ENCODE results near the gene MEGF8. TPM values are rescaled to one million over a fixed set of nuclear protein-coding genes. Genes with fewer than 3 reads are reported as not detected.

The MEGF8 gene
- total RNA-seq, 4 donors from 2014 or later = 6.4 to 11.1 (median 10.3) TPM

DNA sequence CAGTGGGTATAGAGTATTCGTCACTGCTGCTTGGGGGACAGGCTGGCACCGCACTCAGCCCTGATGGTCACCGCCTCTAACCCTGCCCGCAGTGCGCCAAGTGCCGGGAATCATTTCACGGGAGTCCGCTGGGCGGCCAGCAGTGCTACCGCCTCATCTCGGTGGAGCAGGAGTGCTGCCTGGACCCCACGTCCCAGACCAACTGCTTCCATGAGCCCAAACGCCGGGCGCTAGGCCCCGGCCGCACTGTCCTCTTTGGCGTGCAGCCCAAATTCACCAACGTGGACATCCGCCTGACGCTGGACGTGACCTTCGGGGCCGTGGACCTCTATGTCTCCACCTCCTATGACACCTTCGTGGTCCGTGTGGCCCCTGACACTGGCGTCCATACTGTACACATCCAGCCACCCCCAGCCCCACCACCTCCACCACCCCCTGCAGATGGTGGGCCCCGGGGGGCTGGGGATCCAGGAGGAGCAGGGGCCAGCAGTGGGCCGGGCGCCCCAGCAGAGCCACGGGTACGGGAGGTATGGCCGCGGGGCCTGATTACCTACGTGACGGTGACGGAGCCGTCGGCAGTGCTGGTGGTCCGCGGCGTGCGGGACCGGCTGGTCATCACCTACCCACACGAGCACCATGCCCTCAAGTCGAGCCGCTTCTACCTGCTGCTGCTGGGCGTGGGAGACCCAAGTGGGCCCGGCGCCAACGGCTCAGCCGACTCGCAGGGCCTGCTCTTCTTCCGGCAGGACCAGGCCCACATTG lies 50.2 kb downstream of the MEGF8 start:
- Histone ChIP-seq H3K9me3 (no peaks in the 10 kb centered on the region), H3K27ac (no peak overlapping the region), H3K27me3 (no peaks in the 10 kb centered on the region), H3K4me3 (no peak overlapping the region), H3K4me1 (peaks cover 0 to 10% (median 0%) of the 10 kb centered on the region in 3 donors), H3K36me3 (peaks cover 0 to 53% (median 0%) of the 10 kb centered on the region in 3 donors)
- no peak for DNase-seq
- 79 to 93% methylated on average over 13 to 43 of the region's 54 CpGs for WGBS, 2 donors
- intact Hi-C loops (cut with DNase I) = no loop called here
- TF ChIP-seq, protein P1, sequence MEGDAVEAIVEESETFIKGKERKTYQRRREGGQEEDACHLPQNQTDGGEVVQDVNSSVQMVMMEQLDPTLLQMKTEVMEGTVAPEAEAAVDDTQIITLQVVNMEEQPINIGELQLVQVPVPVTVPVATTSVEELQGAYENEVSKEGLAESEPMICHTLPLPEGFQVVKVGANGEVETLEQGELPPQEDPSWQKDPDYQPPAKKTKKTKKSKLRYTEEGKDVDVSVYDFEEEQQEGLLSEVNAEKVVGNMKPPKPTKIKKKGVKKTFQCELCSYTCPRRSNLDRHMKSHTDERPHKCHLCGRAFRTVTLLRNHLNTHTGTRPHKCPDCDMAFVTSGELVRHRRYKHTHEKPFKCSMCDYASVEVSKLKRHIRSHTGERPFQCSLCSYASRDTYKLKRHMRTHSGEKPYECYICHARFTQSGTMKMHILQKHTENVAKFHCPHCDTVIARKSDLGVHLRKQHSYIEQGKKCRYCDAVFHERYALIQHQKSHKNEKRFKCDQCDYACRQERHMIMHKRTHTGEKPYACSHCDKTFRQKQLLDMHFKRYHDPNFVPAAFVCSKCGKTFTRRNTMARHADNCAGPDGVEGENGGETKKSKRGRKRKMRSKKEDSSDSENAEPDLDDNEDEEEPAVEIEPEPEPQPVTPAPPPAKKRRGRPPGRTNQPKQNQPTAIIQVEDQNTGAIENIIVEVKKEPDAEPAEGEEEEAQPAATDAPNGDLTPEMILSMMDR (IDR thresholded peaks at IDR 0.05) = no peak
- no peak for TF ChIP-seq POLR2A (IDR thresholded peaks at IDR 0.05)

DNA sequence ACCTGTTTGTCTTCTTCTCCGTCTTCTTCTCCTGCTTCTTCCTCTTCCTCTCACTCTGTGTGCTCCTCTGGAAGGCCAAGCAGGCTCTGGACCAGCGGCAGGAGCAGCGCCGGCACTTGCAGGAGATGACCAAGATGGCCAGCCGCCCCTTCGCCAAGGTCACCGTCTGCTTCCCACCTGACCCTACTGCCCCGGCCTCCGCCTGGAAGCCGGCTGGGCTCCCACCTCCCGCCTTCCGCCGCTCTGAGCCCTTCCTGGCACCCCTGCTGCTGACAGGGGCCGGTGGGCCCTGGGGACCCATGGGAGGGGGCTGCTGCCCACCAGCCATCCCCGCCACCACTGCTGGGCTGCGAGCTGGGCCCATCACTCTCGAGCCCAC lies 50.7 kb downstream of the MEGF8 start:
- peaks cover 0 to 50% (median 0%) of the 10 kb centered on the region in 3 donors for H3K36me3 ChIP-seq
- intact Hi-C loops (cut with DNase I) = no loop called here
- peaks cover 0 to 10% (median 0%) of the 10 kb centered on the region in 3 donors for H3K4me1 ChIP-seq
- TF ChIP-seq, protein P1 (IDR thresholded peaks at IDR 0.05) = no peak
- no peak for TF ChIP-seq POLR2A (IDR thresholded peaks at IDR 0.05)
- 81 to 89% methylated on average over 7 to 8 of the region's 17 CpGs for WGBS, 2 donors
- no peak for DNase-seq
- peaks cover 0 to 4% (median 0%) of the 10 kb centered on the region in 4 donors for H3K27me3 ChIP-seq
- no peak overlapping the region for H3K27ac ChIP-seq
- H3K4me3 ChIP-seq = no peak overlapping the region
- H3K9me3 ChIP-seq = no peaks in the 10 kb centered on the region

DNA sequence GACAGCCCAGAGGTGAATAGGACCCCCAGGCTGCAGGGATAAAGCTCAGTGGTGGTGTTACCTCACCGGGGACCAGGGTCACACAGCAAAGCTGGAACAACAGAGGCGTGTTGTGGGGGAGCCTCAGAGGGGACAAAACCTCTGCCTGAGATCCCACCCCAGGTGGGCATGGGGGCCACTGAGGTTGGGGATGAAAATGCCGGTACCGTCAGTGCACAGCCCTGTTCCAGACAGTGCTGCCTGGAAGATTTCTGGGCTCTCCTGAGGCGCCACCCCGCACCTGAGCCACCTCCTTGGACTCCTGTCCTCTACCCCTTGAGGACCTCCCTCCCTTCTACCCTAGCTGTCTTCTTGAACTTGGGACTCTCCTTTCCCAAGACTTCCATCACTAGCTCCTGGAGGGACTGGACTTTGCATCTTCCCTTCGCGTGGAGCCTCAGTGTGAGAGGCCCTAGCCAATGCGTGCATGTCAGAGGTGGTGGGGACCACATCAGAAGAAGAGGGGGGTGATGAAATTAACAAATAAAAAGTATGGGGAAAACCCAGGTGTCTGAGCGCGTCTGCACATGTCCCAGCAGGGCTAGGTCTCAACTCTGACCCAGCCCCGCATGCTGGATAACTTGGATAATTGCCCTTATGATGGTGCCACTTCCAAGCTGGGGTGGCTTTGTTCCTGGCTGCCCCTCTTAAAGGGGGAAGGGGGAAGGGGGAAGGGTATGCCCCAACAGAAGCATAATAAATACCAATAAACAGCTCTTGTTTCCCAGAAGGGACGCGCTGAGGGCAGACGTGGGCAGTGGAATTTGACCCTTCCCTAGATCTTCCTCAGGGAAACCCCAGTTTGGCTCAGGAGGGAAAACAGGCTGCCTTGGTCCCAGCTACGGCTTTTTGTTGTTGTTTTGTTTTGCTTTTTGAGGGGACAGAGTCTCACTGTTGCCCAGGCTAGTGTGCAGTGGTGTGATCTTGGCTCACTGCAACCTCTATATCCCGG lies 53.1 kb downstream of the MEGF8 start:
- no peak overlapping the region for H3K4me3 ChIP-seq
- peaks cover 0 to 22% (median 0%) of the 10 kb centered on the region in 4 donors for H3K27me3 ChIP-seq
- no peaks in the 10 kb centered on the region for H3K9me3 ChIP-seq
- intact Hi-C loops (cut with DNase I) = no loop called here
- H3K4me1 ChIP-seq = peaks cover 0 to 10% (median 0%) of the 10 kb centered on the region in 3 donors
- H3K36me3 ChIP-seq = peaks cover 0 to 30% (median 0%) of the 10 kb centered on the region in 3 donors
- TF ChIP-seq, protein P1 (IDR thresholded peaks at IDR 0.05) = no peak
- no peak for TF ChIP-seq POLR2A (IDR thresholded peaks at IDR 0.05)
- H3K27ac ChIP-seq = no peak overlapping the region
- WGBS, 2 donors = 63 to 68% methylated on average over 15 to 17 of the region's 17 CpGs
- DNase-seq = no peak

DNA sequence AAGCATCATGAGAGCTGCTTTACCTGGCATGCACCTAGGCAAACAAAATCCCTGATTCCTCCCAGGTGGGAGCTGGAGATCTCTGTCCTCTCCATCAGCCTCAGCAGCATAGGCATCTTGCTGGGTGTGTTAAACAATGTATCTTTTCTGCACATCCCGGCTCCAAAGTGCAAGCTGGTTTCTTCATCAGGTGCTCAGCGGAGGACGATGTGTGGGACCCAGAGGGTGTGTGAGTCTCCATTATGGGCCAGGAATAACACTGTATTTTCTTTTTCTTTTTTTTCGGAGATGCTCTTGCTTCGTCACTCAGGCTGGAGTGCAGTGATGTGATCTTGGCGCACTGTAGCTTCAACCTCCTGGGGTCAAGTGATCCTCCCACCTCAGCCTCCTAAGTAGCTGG lies 54.7 kb downstream of the MEGF8 start:
- WGBS, 2 donors = 69 to 71% methylated on average over 6 of the region's 6 CpGs
- no peak for DNase-seq
- Histone ChIP-seq H3K9me3 (no peaks in the 10 kb centered on the region), H3K27ac (no peak overlapping the region), H3K36me3 (peaks cover 0 to 18% (median 0%) of the 10 kb centered on the region in 3 donors), H3K4me1 (peaks cover 0 to 10% (median 0%) of the 10 kb centered on the region in 3 donors), H3K4me3 (no peak overlapping the region), H3K27me3 (peaks cover 0 to 33% (median 0%) of the 10 kb centered on the region in 4 donors)
- intact Hi-C loops (cut with DNase I) = no loop called here
- no peak for TF ChIP-seq POLR2A (IDR thresholded peaks at IDR 0.05)
- TF ChIP-seq, protein P1 (IDR thresholded peaks at IDR 0.05) = no peak

Data from esophagus squamous epithelium (tissue), 5 donors.